Measurements from ENCODE around the gene EPAS1. TPM values are rescaled to one million over a fixed set of nuclear protein-coding genes. Genes with fewer than 3 reads are reported as not detected.

EPAS1 gene
- total and polyA plus RNA-seq, 4 donors = 26.2 to 193 (median 61.1) TPM

DNA sequence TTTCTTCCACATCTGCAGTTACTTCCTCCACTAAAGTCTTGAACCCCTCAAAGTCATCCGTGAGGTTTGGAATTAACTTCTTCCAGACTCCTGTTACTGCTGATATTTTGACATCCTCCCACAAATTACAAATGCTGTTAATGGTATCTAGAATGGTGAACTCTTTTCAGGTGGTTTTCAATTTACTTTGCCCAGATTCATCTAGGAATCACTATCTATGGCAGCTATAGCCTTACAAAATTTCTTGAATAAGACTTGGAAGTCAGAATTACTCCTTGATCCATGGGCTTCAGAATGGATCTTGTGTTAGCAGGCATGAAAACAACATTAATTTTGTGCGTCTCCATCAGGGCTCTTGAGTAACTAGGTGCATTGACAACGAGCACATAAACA lies 19.9 kb downstream of the EPAS1 start:
- WGBS = 89% methylated on average over 3 of the region's 3 CpGs
- no peaks in the 10 kb centered on the region for H3K9me3 ChIP-seq (ENCODE audit: control insufficient read depth in 4 of 4, low read length in 3 of 4)
- H3K36me3 ChIP-seq (ENCODE audit: control insufficient read depth in 4 of 4, insufficient read depth in 3 of 4, low read depth in 1 of 4, low read length in 3 of 4) = peaks cover 0 to 3% (median 0%) of the 10 kb centered on the region in 4 donors
- TF ChIP-seq, protein P1, sequence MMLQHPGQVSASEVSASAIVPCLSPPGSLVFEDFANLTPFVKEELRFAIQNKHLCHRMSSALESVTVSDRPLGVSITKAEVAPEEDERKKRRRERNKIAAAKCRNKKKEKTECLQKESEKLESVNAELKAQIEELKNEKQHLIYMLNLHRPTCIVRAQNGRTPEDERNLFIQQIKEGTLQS (IDR thresholded peaks at IDR 0.05) = no peak
- peak; percentile 14 for TF ChIP-seq YY1 (IDR thresholded peaks at IDR 0.05)
- peak overlapping the region; percentile 89 to 93 for H3K27ac ChIP-seq (ENCODE audit: low read depth in 1 of 2, low read length in 2 of 2)
- no peaks in the 10 kb centered on the region for H3K27me3 ChIP-seq (ENCODE audit: control insufficient read depth in 4 of 4, insufficient read depth in 4 of 4, low read length in 3 of 4)
- DNase-seq (ENCODE audit: low spot score) = no peak
- peaks cover 21 to 93% (median 61%) of the 10 kb centered on the region in 4 donors for H3K4me1 ChIP-seq (ENCODE audit: control insufficient read depth in 4 of 4, insufficient read depth in 4 of 4, low read length in 3 of 4)
- H3K4me3 ChIP-seq (ENCODE audit: low read depth in 1 of 3, low read length in 3 of 3) = no peak overlapping the region
- no peak overlapping the region for H3K9ac ChIP-seq (ENCODE audit: low read depth in 1 of 2, low read length in 2 of 2)

DNA sequence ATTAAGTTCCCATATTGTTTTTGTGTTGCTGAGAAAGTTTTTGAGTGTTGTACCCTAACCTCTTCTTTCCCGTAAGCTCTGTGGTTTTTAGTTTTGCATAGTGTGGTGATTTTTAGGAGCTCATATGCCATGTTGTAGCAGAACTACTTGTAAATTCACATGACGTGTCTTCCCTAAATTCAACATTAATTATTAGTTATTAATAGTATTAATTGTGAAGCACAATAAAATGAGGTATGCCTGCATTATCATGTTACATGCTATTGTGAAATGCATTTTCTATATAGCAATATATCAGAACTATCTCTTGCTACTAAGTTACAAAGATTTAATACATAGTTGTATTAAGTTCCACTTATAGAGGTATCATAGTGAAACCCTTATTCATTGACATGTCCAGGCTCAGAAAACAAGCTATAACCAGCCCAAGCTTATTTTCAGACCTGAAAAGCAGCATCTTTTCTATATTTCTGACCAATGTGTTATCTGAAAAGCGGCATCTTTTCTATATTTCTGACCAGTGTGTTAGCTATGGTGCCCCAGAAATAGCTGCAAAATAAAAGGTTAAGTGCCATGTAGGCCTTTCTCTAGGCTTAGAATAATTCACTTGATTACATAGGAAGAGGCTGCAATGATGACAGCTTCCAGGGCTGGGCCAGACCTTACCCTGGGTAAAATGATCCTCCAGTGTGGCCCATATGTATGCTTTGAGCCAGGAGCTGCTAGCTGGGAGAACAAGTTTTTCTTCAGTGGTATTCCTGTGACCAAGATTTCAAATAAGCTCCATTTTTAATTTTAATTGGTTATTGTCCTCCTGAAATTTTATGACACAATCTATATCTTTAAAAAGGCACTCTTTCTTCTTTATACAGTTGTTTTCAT lies 21.6 kb downstream of the EPAS1 start:
- Histone ChIP-seq H3K4me3 (ENCODE audit: low read depth in 1 of 3, low read length in 3 of 3) (no peak overlapping the region), H3K9ac (ENCODE audit: low read depth in 1 of 2, low read length in 2 of 2) (peak overlapping the region; percentile 52 to 78), H3K9me3 (ENCODE audit: control insufficient read depth in 4 of 4, low read length in 3 of 4) (no peaks in the 10 kb centered on the region), H3K36me3 (ENCODE audit: control insufficient read depth in 4 of 4, insufficient read depth in 3 of 4, low read depth in 1 of 4, low read length in 3 of 4) (peaks cover 0 to 3% (median 0%) of the 10 kb centered on the region in 4 donors), H3K27me3 (ENCODE audit: control insufficient read depth in 4 of 4, insufficient read depth in 4 of 4, low read length in 3 of 4) (no peaks in the 10 kb centered on the region), H3K27ac (ENCODE audit: low read depth in 1 of 2, low read length in 2 of 2) (peak overlapping the region; percentile 88 to 92), H3K4me1 (ENCODE audit: control insufficient read depth in 4 of 4, insufficient read depth in 4 of 4, low read length in 3 of 4) (peaks cover 14 to 96% (median 57%) of the 10 kb centered on the region in 4 donors)
- no peak for DNase-seq (ENCODE audit: low spot score)
- 83% methylated on average over 3 of the region's 3 CpGs for WGBS
- TF ChIP-seq NR2F2 (IDR thresholded peaks at IDR 0.05) = no peak
- TF ChIP-seq YY1 (IDR thresholded peaks at IDR 0.05) = no peak
- TF ChIP-seq, protein P2, sequence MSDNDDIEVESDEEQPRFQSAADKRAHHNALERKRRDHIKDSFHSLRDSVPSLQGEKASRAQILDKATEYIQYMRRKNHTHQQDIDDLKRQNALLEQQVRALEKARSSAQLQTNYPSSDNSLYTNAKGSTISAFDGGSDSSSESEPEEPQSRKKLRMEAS (IDR thresholded peaks at IDR 0.05) = no peak
- no peak for TF ChIP-seq FOXA1 (IDR thresholded peaks at IDR 0.05)
- TF ChIP-seq, protein P3, sequence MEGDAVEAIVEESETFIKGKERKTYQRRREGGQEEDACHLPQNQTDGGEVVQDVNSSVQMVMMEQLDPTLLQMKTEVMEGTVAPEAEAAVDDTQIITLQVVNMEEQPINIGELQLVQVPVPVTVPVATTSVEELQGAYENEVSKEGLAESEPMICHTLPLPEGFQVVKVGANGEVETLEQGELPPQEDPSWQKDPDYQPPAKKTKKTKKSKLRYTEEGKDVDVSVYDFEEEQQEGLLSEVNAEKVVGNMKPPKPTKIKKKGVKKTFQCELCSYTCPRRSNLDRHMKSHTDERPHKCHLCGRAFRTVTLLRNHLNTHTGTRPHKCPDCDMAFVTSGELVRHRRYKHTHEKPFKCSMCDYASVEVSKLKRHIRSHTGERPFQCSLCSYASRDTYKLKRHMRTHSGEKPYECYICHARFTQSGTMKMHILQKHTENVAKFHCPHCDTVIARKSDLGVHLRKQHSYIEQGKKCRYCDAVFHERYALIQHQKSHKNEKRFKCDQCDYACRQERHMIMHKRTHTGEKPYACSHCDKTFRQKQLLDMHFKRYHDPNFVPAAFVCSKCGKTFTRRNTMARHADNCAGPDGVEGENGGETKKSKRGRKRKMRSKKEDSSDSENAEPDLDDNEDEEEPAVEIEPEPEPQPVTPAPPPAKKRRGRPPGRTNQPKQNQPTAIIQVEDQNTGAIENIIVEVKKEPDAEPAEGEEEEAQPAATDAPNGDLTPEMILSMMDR (IDR thresholded peaks at IDR 0.05; ENCODE audit: low read depth, low read length, missing input control) = no peak
- TF ChIP-seq RXRA (IDR thresholded peaks at IDR 0.05) = no peak
- TF ChIP-seq JUND (IDR thresholded peaks at IDR 0.05) = no peak
- TF ChIP-seq, protein P4, sequence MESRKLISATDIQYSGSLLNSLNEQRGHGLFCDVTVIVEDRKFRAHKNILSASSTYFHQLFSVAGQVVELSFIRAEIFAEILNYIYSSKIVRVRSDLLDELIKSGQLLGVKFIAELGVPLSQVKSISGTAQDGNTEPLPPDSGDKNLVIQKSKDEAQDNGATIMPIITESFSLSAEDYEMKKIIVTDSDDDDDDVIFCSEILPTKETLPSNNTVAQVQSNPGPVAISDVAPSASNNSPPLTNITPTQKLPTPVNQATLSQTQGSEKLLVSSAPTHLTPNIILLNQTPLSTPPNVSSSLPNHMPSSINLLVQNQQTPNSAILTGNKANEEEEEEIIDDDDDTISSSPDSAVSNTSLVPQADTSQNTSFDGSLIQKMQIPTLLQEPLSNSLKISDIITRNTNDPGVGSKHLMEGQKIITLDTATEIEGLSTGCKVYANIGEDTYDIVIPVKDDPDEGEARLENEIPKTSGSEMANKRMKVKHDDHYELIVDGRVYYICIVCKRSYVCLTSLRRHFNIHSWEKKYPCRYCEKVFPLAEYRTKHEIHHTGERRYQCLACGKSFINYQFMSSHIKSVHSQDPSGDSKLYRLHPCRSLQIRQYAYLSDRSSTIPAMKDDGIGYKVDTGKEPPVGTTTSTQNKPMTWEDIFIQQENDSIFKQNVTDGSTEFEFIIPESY (IDR thresholded peaks at IDR 0.05) = no peak
- no peak for TF ChIP-seq EGR1 (IDR thresholded peaks at IDR 0.05; ENCODE audit: low read depth in 2 of 2)
- no peak for TF ChIP-seq GABPA (IDR thresholded peaks at IDR 0.05 in 1 of 2, conservative IDR thresholded peaks at IDR 0.05 in 1 of 2)
- no peak for TF ChIP-seq RAD21 (IDR thresholded peaks at IDR 0.05)
- no peak for TF ChIP-seq HNF4A (conservative IDR thresholded peaks at IDR 0.05)
- TF ChIP-seq TAF1 (conservative IDR thresholded peaks at IDR 0.05) = no peak
- TF ChIP-seq FOXA2 (IDR thresholded peaks at IDR 0.05) = no peak

Measured in liver (tissue), 9 donors.